GM23338 (cell line): ENCODE data around the gene DMRTA2.

Experiments
- CREB1 ChIP-seq: fragments of 250-450 bp; sonication (Bioruptor Pico); IDR thresholded peaks from 2 replicates; pipeline ENCODE4 v1.5.0; 2020; ENCODE audit warnings: low read depth, mild to moderate bottlenecking, moderate library complexity
- EZH2 ChIP-seq: fragments of 200-600 bp; sonication (generic); IDR thresholded peaks from one replicate; pipeline ENCODE4 v1.8.0; 2017; ENCODE audit warnings: antibody characterized with exemption, mild to moderate bottlenecking, low read depth; ENCODE audit not compliant: unreplicated experiment
- EZH2phosphoT487 ChIP-seq: fragments of 200-600 bp; sonication (generic); IDR thresholded peaks from one replicate; pipeline ENCODE4 v1.8.1; 2018; ENCODE audit warnings: antibody characterized with exemption; ENCODE audit not compliant: unreplicated experiment
- JUNB ChIP-seq: IDR thresholded peaks from one replicate; pipeline ENCODE4 v1.6.1; 2016; ENCODE audit warnings: antibody characterized with exemption; ENCODE audit not compliant: unreplicated experiment
- NANOG ChIP-seq: IDR thresholded peaks from 2 replicates; pipeline ENCODE4 v1.6.1; 2016; ENCODE audit warnings: antibody characterized with exemption, borderline replicate concordance
- POLR2AphosphoS5 ChIP-seq: IDR thresholded peaks from 2 replicates; pipeline ENCODE4 v1.6.1; 2016; ENCODE audit warnings: antibody characterized with exemption, low read depth
- STAT1 ChIP-seq: IDR thresholded peaks from one replicate; pipeline ENCODE4 v1.6.1; 2016; ENCODE audit warnings: antibody characterized with exemption; ENCODE audit not compliant: unreplicated experiment
- TF ChIP-seq, protein P1 (sequence below), 2 experiments: fragments of 200-600 bp in 1 of 2; sonication (generic) in 1 of 2; conservative IDR thresholded peaks; 2 replicates each; pipeline versions ENCODE4 v1.5.1 to v1.6.1; 2016 to 2017; ENCODE audit warnings: antibody characterized with exemption in 2 of 2, low read depth in 2 of 2, mild to moderate bottlenecking in 2 of 2, moderate library complexity in 1 of 2
- TF ChIP-seq, protein P2 (sequence below): IDR thresholded peaks from 2 replicates; pipeline ENCODE4 v1.6.1; 2016; ENCODE audit warnings: antibody characterized with exemption
- TF ChIP-seq, protein P3 (sequence below): IDR thresholded peaks from one replicate; pipeline ENCODE4 v1.6.1; 2018; ENCODE audit warnings: antibody characterized with exemption; ENCODE audit not compliant: unreplicated experiment
- TF ChIP-seq, protein P4 (sequence below): fragments of 250-450 bp; sonication (Bioruptor Pico); IDR thresholded peaks from 2 replicates; pipeline ENCODE4 v1.5.0; 2020; ENCODE audit warnings: mild to moderate bottlenecking, moderate library complexity

DNA sequence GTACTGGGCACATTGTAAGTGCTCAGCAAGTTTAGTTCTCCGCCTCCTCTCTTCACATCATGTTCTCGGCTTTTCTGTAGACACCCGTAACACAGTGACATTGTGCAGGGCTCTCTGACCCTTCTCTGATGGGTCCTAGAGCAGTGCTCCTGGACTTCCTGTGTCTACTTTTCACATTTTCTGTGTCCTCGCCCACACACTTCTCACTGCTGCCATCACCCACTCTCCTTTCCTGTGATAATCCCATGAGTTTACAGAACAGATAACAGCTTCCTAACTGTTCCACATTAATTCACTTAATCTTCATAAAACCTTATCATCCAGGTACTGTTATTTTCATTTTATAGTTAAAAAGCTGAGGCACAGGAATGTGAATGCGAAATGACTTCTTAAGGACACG lies 13.2 kb upstream of the DMRTA2 start:
- TF ChIP-seq, protein P1, sequence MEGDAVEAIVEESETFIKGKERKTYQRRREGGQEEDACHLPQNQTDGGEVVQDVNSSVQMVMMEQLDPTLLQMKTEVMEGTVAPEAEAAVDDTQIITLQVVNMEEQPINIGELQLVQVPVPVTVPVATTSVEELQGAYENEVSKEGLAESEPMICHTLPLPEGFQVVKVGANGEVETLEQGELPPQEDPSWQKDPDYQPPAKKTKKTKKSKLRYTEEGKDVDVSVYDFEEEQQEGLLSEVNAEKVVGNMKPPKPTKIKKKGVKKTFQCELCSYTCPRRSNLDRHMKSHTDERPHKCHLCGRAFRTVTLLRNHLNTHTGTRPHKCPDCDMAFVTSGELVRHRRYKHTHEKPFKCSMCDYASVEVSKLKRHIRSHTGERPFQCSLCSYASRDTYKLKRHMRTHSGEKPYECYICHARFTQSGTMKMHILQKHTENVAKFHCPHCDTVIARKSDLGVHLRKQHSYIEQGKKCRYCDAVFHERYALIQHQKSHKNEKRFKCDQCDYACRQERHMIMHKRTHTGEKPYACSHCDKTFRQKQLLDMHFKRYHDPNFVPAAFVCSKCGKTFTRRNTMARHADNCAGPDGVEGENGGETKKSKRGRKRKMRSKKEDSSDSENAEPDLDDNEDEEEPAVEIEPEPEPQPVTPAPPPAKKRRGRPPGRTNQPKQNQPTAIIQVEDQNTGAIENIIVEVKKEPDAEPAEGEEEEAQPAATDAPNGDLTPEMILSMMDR (conservative IDR thresholded peaks at IDR 0.05; ENCODE audit: low read depth in 2 of 2): no peak
- TF ChIP-seq, protein P2, sequence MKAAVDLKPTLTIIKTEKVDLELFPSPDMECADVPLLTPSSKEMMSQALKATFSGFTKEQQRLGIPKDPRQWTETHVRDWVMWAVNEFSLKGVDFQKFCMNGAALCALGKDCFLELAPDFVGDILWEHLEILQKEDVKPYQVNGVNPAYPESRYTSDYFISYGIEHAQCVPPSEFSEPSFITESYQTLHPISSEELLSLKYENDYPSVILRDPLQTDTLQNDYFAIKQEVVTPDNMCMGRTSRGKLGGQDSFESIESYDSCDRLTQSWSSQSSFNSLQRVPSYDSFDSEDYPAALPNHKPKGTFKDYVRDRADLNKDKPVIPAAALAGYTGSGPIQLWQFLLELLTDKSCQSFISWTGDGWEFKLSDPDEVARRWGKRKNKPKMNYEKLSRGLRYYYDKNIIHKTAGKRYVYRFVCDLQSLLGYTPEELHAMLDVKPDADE: no peak
- TF ChIP-seq EZH2 (no peak), CREB1 (no peak), POLR2AphosphoS5 (no peak), JUNB (no peak), NANOG (no peak), EZH2phosphoT487 (no peak), STAT1 (no peak)
- TF ChIP-seq, protein P3, sequence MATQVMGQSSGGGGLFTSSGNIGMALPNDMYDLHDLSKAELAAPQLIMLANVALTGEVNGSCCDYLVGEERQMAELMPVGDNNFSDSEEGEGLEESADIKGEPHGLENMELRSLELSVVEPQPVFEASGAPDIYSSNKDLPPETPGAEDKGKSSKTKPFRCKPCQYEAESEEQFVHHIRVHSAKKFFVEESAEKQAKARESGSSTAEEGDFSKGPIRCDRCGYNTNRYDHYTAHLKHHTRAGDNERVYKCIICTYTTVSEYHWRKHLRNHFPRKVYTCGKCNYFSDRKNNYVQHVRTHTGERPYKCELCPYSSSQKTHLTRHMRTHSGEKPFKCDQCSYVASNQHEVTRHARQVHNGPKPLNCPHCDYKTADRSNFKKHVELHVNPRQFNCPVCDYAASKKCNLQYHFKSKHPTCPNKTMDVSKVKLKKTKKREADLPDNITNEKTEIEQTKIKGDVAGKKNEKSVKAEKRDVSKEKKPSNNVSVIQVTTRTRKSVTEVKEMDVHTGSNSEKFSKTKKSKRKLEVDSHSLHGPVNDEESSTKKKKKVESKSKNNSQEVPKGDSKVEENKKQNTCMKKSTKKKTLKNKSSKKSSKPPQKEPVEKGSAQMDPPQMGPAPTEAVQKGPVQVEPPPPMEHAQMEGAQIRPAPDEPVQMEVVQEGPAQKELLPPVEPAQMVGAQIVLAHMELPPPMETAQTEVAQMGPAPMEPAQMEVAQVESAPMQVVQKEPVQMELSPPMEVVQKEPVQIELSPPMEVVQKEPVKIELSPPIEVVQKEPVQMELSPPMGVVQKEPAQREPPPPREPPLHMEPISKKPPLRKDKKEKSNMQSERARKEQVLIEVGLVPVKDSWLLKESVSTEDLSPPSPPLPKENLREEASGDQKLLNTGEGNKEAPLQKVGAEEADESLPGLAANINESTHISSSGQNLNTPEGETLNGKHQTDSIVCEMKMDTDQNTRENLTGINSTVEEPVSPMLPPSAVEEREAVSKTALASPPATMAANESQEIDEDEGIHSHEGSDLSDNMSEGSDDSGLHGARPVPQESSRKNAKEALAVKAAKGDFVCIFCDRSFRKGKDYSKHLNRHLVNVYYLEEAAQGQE: no peak
- TF ChIP-seq, protein P4, sequence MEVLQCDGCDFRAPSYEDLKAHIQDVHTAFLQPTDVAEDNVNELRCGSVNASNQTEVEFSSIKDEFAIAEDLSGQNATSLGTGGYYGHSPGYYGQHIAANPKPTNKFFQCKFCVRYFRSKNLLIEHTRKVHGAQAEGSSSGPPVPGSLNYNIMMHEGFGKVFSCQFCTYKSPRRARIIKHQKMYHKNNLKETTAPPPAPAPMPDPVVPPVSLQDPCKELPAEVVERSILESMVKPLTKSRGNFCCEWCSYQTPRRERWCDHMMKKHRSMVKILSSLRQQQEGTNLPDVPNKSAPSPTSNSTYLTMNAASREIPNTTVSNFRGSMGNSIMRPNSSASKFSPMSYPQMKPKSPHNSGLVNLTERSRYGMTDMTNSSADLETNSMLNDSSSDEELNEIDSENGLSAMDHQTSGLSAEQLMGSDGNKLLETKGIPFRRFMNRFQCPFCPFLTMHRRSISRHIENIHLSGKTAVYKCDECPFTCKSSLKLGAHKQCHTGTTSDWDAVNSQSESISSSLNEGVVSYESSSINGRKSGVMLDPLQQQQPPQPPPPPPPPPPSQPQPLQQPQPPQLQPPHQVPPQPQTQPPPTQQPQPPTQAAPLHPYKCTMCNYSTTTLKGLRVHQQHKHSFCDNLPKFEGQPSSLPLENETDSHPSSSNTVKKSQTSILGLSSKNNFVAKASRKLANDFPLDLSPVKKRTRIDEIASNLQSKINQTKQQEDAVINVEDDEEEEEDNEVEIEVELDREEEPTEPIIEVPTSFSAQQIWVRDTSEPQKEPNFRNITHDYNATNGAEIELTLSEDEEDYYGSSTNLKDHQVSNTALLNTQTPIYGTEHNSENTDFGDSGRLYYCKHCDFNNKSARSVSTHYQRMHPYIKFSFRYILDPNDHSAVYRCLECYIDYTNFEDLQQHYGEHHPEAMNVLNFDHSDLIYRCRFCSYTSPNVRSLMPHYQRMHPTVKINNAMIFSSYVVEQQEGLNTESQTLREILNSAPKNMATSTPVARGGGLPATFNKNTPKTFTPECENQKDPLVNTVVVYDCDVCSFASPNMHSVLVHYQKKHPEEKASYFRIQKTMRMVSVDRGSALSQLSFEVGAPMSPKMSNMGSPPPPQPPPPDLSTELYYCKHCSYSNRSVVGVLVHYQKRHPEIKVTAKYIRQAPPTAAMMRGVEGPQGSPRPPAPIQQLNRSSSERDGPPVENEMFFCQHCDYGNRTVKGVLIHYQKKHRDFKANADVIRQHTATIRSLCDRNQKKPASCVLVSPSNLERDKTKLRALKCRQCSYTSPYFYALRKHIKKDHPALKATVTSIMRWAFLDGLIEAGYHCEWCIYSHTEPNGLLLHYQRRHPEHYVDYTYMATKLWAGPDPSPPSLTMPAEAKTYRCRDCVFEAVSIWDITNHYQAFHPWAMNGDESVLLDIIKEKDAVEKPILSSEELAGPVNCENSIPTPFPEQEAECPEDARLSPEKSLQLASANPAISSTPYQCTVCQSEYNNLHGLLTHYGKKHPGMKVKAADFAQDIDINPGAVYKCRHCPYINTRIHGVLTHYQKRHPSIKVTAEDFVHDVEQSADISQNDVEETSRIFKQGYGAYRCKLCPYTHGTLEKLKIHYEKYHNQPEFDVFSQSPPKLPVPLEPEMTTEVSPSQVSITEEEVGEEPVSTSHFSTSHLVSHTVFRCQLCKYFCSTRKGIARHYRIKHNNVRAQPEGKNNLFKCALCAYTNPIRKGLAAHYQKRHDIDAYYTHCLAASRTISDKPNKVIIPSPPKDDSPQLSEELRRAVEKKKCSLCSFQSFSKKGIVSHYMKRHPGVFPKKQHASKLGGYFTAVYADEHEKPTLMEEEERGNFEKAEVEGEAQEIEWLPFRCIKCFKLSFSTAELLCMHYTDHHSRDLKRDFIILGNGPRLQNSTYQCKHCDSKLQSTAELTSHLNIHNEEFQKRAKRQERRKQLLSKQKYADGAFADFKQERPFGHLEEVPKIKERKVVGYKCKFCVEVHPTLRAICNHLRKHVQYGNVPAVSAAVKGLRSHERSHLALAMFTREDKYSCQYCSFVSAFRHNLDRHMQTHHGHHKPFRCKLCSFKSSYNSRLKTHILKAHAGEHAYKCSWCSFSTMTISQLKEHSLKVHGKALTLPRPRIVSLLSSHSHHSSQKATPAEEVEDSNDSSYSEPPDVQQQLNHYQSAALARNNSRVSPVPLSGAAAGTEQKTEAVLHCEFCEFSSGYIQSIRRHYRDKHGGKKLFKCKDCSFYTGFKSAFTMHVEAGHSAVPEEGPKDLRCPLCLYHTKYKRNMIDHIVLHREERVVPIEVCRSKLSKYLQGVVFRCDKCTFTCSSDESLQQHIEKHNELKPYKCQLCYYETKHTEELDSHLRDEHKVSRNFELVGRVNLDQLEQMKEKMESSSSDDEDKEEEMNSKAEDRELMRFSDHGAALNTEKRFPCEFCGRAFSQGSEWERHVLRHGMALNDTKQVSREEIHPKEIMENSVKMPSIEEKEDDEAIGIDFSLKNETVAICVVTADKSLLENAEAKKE (CRISPR knock-in tag): no peak
